Measurements from ENCODE around the gene CACNA2D1. TPM values are rescaled to one million over a fixed set of nuclear protein-coding genes. Genes with fewer than 3 reads are reported as not detected.
"Not testable (repeated sequence)": the region's sequence is repeated elsewhere in the genome, so short reads cannot be mapped to it uniquely, and the experiment has no call there.

Gene CACNA2D1
- polyA plus RNA-seq, 1 experiment = 6.0 TPM

DNA sequence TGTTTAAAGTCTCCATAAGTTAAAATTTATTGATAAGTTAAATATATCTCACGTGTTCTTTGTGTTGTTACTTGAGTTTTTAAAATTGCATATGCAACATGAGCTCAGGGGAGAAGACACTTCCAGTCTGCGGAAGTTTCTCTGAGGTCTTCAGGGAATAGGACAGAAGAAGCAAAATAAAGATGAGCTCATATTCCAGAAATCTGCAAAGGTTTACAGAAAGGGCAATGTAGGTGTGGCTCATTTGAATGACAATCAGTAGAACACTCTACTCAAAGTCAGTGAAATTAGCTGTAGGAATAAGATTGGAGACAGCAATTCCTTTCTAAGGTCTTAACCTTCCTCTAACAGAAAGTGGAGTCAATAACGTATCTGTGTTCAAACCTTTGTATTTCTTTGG lies 53.7 kb downstream of the CACNA2D1 start:
- TF ChIP-seq CTCF (IDR thresholded peaks at IDR 0.05; ENCODE audit: insufficient read depth, low read depth, low read length) = no peak
- no peaks in the 10 kb centered on the region for H3K27me3 ChIP-seq (ENCODE audit: control insufficient read depth, insufficient read depth, low read length)
- H3K4me3 ChIP-seq (ENCODE audit: low read depth, low read length) = no peak overlapping the region
- ChIA-PET POLR2A (no interaction called here), CTCF (interaction anchor here (1.5 kb wide), 1 partner anchor 9 kb away, joined by 4 read pairs; no protein-coding TSS in a partner anchor)
- no peak for DNase-seq (ENCODE audit: low read depth)
- no peaks in the 10 kb centered on the region for H3K36me3 ChIP-seq (ENCODE audit: control insufficient read depth, insufficient read depth, low read length)

- CTCF ChIA-PET = interaction anchor here (0.7 to 0.9 kb wide), 2 partner anchors 9 to 218 kb away, joined by 3 read pairs; no protein-coding TSS in a partner anchor
- TF ChIP-seq CTCF (IDR thresholded peaks at IDR 0.05; ENCODE audit: insufficient read depth, low read depth, low read length) = no peak
- no peaks in the 10 kb centered on the region for H3K36me3 ChIP-seq (ENCODE audit: control insufficient read depth, insufficient read depth, low read length)
- peak; percentile 9 for DNase-seq (ENCODE audit: low read depth)
- H3K27me3 ChIP-seq (ENCODE audit: control insufficient read depth, insufficient read depth, low read length) = no peaks in the 10 kb centered on the region
- H3K4me3 ChIP-seq (ENCODE audit: low read depth, low read length) = no peak overlapping the region
- POLR2A ChIA-PET = no interaction called here
These were observed 55.4 kb downstream of the CACNA2D1 start for GRCh38 chr7:82388138-82388537.

- CTCF ChIA-PET; DNase-seq (ENCODE audit: low read depth); H3K4me3 ChIP-seq (ENCODE audit: low read depth, low read length); H3K27me3 ChIP-seq (ENCODE audit: control insufficient read depth, insufficient read depth, low read length); POLR2A ChIA-PET; H3K36me3 ChIP-seq (ENCODE audit: control insufficient read depth, insufficient read depth, low read length): not testable (repeated sequence)
These were observed 57.0 kb downstream of the CACNA2D1 start for GRCh38 chr7:82386571-82386970.

- POLR2A ChIA-PET = no interaction called here
- no peak for TF ChIP-seq CTCF (IDR thresholded peaks at IDR 0.05; ENCODE audit: insufficient read depth, low read depth, low read length)
- Histone ChIP-seq H3K27me3 (ENCODE audit: control insufficient read depth, insufficient read depth, low read length) (no peaks in the 10 kb centered on the region), H3K36me3 (ENCODE audit: control insufficient read depth, insufficient read depth, low read length) (no peaks in the 10 kb centered on the region), H3K4me3 (ENCODE audit: low read depth, low read length) (no peak overlapping the region)
- no peak for DNase-seq (ENCODE audit: low read depth)
- CTCF ChIA-PET = interaction anchor here (0.6 to 1.0 kb wide), 2 partner anchors 15 to 759 kb away, joined by 3 read pairs; no protein-coding TSS in a partner anchor
These were observed 58.8 kb downstream of the CACNA2D1 start for GRCh38 chr7:82384779-82385178.

DNA sequence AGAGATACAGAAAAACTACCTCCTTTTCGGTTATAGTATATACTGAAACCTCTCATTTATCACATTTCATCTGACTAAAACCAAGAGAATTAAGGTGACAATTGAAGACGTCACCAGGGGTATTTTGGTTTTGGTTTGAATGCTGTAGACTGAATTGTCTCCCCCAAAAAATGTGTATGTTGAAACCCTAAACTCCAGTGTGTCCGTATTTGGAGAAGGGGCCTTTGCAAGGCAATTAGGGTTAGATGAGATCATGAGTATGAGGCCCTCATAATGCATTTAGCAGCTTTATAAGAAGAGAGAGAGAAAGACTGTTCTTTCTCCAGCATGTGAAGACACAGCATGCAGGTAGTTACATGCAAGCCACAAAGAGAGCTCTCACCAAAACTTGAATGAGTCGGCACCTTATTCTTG lies 59.5 kb downstream of the CACNA2D1 start:
- POLR2A ChIA-PET = no interaction called here
- TF ChIP-seq CTCF (IDR thresholded peaks at IDR 0.05; ENCODE audit: insufficient read depth, low read depth, low read length) = no peak
- Histone ChIP-seq H3K36me3 (ENCODE audit: control insufficient read depth, insufficient read depth, low read length) (no peaks in the 10 kb centered on the region), H3K4me3 (ENCODE audit: low read depth, low read length) (no peak overlapping the region), H3K27me3 (ENCODE audit: control insufficient read depth, insufficient read depth, low read length) (no peaks in the 10 kb centered on the region)
- no peak for DNase-seq (ENCODE audit: low read depth)
- CTCF ChIA-PET = interaction anchor here (1.0 kb wide), 1 partner anchor 15 kb away, joined by 3 read pairs; no protein-coding TSS in a partner anchor

DNA sequence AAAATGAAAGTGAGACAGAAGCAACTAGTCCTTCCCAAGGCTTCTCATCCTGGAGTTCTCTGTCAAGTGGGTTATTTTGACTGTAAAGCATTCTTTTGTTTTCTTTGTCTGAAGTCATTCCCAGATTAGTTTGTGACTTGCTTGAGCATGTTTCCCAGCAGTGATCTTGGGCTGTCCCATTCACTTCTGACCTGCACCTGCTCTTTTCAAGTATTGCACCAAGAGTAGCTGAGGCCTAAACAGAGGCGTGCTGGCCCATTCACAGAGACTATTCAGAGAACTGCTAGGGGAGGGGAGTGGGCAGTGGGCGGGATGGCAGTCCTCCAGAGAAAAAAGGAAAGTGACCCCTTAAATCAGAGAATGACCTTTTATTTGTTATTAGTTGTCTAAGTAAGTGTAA lies 61.3 kb downstream of the CACNA2D1 start:
- no peaks in the 10 kb centered on the region for H3K27me3 ChIP-seq (ENCODE audit: control insufficient read depth, insufficient read depth, low read length)
- TF ChIP-seq CTCF (IDR thresholded peaks at IDR 0.05; ENCODE audit: insufficient read depth, low read depth, low read length) = no peak
- ChIA-PET CTCF (no interaction called here), POLR2A (no interaction called here)
- DNase-seq (ENCODE audit: low read depth) = no peak
- no peak overlapping the region for H3K4me3 ChIP-seq (ENCODE audit: low read depth, low read length)
- H3K36me3 ChIP-seq (ENCODE audit: control insufficient read depth, insufficient read depth, low read length) = no peaks in the 10 kb centered on the region
